Mucosa of gallbladder (tissue), 1 donor: ENCODE results near the gene ACVR2A. TPM values are rescaled to one million over a fixed set of nuclear protein-coding genes. Genes with fewer than 3 reads are reported as not detected.

ENCODE experiments used
- DNase-seq: peaks from one replicate; pipeline ENCODE4 v3.0.0-alpha.2; 2020; ENCODE audit warnings: low spot score
- total RNA-seq: library from RNA; stranded (reverse); gene quantifications from one replicate; pipeline ENCODE4 v1.2.1, GENCODE V29; 2021
- donor health status: DM: no; HTN: no; CAD: no.

Gene ACVR2A
- total RNA-seq, 1 donor from 2014 or later: 28.8 TPM

- no peak for DNase-seq
Measured at GRCh38 chr2:147924647-147925046, 79.8 kb downstream of the ACVR2A start.

- DNase-seq: no peak
Measured at GRCh38 chr2:147925886-147926285, 81.1 kb downstream of the ACVR2A start.

GRCh38 chr2:147927053-147927588 lies 82.3 kb downstream of the ACVR2A start:
- no peak for DNase-seq

DNA sequence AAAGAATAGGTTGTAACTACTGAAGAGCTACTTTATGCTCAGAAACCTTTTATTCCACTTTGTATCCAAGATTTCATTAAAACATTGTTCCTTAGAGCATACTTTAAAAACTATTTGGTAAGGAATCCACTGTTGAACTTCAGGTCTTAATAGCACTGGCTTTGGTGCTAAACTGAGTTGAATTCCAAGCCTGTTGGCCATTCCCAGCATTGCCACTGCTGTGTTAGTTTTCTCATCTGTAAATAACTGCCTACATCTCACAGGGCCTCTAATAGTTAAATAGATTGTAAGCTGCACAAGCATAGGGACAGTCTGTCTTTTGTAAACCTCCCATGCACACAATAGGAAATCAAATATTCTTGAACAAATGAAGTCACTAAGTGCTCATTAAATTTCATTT lies 89.1 kb downstream of the ACVR2A start:
- no peak for DNase-seq

DNA sequence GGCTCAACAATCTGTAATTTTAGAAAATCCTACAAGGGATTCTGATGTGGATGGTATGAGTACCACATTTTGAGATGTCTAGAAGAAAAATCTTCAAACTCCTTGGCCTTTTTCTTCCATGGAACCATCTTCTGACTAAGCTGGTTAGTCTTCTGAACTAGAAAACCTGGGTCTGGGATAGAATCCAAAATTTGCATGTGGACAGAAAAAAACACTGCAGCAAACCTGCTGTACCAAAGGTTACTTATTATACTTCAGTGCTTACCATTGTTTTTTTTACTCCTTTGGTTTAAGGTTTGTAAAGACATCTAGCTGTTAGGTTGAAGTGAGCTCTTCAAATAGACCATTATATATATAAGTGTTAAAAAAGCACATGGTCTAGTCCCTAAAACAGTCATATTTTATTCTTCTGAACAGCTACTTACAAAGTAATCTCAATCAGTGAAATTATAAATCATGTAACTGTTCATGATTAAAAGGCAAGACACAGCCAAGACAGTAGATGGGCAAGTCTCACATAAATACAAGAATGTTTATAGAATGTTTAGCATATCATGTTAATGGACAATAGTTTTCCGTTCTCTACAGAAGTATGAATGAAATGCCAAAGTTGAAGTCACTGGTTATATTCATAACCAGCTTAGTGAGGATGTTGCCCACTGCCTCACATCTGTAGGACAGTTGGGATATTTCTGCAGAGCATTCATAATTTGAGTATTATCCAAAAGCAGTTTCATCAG lies 90.2 kb downstream of the ACVR2A start:
- no peak for DNase-seq

DNA sequence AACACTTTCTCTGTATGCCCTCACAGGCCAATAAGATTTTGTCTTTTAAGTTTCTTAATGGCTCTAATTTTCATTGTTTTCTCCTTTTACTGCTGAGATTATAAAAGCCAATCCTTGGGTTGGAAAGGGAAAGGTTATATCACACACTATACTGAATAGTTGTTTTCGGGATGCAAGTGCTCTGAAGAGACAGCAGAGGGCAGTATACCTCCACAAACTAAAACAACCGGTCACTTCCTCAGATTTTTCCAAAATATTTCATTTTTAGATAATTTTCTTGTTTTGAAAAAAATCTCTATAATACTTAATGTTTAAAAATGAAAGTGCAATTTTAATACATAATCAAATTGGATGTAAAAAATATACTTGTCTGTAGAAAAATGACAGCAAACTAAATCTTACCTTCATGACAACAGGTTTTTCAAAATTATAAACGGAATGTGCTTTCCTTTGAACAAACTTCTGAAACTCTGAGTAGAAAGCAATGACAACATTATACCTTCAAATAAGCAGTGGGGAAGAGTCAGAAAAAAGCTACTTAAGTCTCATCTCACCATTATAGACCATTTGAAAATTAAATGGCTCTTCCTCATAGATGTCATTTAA lies 93.0 kb downstream of the ACVR2A start:
- DNase-seq: no peak

- no peak for DNase-seq
Measured at GRCh38 chr2:147939313-147939712, 94.5 kb downstream of the ACVR2A start.

DNA sequence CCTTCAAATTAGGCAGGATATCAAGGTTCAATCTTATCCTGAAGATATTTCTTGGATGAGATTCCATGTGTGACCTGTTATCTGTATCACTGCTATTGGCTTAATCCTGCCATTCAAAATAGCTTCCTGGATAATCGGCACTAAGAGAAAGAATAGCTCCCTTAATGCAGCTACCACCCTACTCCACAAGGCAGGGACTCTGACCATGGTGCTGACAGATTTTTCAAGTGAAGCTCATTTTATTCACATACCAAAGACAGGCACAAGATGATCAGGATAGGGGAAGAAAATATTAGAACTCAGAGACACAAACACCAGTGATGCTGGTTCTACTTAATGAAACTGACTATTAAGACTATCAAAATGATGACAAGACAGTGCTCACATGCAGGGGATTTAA lies 100.8 kb downstream of the ACVR2A start:
- no peak for DNase-seq

- no peak for DNase-seq
Measured at GRCh38 chr2:147952118-147952517, 107.3 kb downstream of the ACVR2A start.

DNA sequence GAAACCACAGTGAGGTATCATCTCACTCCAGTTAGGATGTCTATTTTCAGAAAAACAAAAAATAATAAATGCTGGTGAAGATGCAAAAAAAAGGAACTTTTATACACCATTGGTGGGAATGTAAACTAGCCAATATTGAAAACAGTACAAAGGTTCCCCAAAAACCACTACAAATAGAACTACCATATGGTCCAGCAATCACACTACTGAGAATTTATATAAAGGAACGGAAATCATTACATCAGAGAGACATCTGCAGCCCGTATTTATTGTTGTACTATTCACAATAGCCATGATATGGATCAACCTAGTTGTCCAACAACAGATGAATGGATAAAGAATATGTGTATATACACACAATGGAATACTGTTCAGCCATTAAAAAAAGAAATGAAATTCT lies 123.7 kb downstream of the ACVR2A start:
- no peak for DNase-seq

DNA sequence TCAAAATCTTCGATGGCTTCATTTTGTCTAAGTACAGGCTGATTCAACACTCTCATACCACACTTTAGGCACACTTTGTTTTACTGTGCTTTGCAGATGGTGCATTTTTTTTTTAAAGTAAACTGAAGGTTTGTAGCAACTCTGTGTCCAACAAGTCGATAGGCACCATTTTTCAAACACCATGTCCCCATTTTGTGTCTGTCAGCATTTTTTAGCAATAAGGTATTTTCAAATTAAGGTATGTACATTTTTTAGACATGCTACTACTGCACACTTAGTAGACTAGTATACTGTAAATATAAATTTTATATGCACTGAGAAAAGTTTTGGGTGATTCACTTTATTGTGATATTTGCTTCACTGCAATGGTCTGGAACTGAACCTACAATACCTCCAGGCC lies 131.3 kb downstream of the ACVR2A start:
- no peak for DNase-seq

DNA sequence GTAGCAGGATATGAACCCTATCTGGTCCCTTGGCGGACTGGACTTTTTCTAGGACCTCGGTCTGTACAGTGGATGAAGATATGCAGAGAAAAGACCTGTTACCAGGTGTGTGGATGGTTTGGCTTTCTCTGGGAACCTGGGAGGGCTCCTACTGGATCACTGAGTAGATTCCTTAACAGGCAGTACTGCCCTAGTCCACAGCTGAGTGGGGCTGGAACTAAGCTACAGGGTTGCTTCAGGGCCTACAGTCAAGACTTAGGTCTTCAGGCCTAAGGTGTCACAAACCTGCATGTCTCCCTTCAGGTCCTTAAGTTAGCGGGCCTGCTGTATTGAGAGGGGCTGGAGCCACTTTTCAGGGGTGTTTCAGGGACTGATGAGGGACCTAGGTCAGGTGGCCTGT lies 132.8 kb downstream of the ACVR2A start:
- DNase-seq: no peak

Other genes with a start within 250 kb of the ACVR2A start
- 42.5 TPM for gene ORC4, start 175.7 kb downstream of the ACVR2A start, total RNA-seq
- gene MBD5, start 176.1 kb downstream of the ACVR2A start, total RNA-seq: 52.8 TPM